ENCODE data around the gene DAG1. TPM values are rescaled to one million over a fixed set of nuclear protein-coding genes. Genes with fewer than 3 reads are reported as not detected.

Gene DAG1
- total RNA-seq, 1 donor from 2014 or later: 130 TPM

Other genes with a start within 250 kb of the DAG1 start
- 2.9 TPM for gene C3orf62, start 193.0 kb upstream of the DAG1 start, total RNA-seq
- gene USP4, start 130.2 kb upstream of the DAG1 start, total RNA-seq: 44.5 TPM
- 106 TPM for gene GPX1, start 111.9 kb upstream of the DAG1 start, total RNA-seq
- gene RHOA, start 58.3 kb upstream of the DAG1 start, total RNA-seq: 340 TPM
- 26.5 TPM for gene TCTA, start 57.8 kb upstream of the DAG1 start, total RNA-seq
- 20.1 TPM for gene AMT, start 47.8 kb upstream of the DAG1 start, total RNA-seq
- 21.9 TPM for gene NICN1, start 40.9 kb upstream of the DAG1 start, total RNA-seq
- gene BSN, start 84.2 kb downstream of the DAG1 start, total RNA-seq: 1.00 TPM
- 81.4 TPM for gene APEH, start 204.1 kb downstream of the DAG1 start, total RNA-seq
- 6.4 TPM for gene MST1, start 219.2 kb downstream of the DAG1 start, total RNA-seq
- 59.4 TPM for gene RNF123, start 219.3 kb downstream of the DAG1 start, total RNA-seq
- 0.35 TPM for gene AMIGO3, start 249.4 kb downstream of the DAG1 start, total RNA-seq